ENCODE data around the gene GFRAL. TPM values are rescaled to one million over a fixed set of nuclear protein-coding genes. Genes with fewer than 3 reads are reported as not detected.

Gene GFRAL
- total RNA-seq, result not detected in 2 replicates
- long read RNA-seq, partial matches to known transcripts, result 0 of 1 reads
- long read RNA-seq, other reads (novel, unspliced or antisense), result 1 of 1 reads

- no peaks in the 10 kb centered on the region for H3K4me1 Mint-ChIP-seq (ENCODE audit: unreplicated experiment)
- no peak within 1 kb of the TSS for H3K27ac Mint-ChIP-seq (ENCODE audit: unreplicated experiment)
- H3K27me3 Mint-ChIP-seq (ENCODE audit: unreplicated experiment), result peaks cover 51% of the 10 kb centered on the region
- no peak within 1 kb of the TSS for H3K4me3 Mint-ChIP-seq (ENCODE audit: unreplicated experiment)
- H3K9me3 Mint-ChIP-seq (ENCODE audit: unreplicated experiment), result no peaks in the 10 kb centered on the region
- TF ChIP-seq, protein P1, sequence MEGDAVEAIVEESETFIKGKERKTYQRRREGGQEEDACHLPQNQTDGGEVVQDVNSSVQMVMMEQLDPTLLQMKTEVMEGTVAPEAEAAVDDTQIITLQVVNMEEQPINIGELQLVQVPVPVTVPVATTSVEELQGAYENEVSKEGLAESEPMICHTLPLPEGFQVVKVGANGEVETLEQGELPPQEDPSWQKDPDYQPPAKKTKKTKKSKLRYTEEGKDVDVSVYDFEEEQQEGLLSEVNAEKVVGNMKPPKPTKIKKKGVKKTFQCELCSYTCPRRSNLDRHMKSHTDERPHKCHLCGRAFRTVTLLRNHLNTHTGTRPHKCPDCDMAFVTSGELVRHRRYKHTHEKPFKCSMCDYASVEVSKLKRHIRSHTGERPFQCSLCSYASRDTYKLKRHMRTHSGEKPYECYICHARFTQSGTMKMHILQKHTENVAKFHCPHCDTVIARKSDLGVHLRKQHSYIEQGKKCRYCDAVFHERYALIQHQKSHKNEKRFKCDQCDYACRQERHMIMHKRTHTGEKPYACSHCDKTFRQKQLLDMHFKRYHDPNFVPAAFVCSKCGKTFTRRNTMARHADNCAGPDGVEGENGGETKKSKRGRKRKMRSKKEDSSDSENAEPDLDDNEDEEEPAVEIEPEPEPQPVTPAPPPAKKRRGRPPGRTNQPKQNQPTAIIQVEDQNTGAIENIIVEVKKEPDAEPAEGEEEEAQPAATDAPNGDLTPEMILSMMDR (IDR thresholded peaks at IDR 0.05), result no peak
- DNase-seq (ENCODE audit: extremely low spot score, unreplicated experiment), result no peak
- H3K36me3 Mint-ChIP-seq (ENCODE audit: unreplicated experiment), result no peaks in the 10 kb centered on the region
Observed at GRCh38 chr6:55327169-55327568, at the start of gene GFRAL. Gene GFRAL, plus strand, starts transcription at chr6:55327469. Its CDS starts 86 bp downstream, at chr6:55327555.

DNA sequence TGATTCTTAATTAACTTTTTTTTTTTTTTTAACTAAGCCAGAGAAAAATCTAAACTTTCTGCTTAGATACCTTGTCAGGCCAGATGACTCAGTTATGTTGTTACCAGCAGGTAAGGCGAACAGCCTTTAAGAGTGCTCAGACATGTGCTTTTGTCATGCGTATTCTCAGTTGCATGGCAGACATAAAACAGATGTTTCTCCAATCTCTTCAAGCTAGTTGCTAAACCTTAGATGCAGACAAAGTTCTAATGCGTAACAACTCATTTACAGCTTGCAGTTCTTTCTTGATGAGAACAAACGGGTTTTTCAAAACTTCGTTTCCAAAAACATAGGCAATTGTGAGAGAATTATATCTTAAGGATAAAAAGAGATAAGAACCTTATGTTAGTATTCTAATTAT lies 49.6 kb upstream of the GFRAL start:
- no peak for DNase-seq (ENCODE audit: extremely low spot score, unreplicated experiment)
- H3K36me3 Mint-ChIP-seq (ENCODE audit: unreplicated experiment), result no peaks in the 10 kb centered on the region
- no peak overlapping the region for H3K27ac Mint-ChIP-seq (ENCODE audit: unreplicated experiment)
- H3K9me3 Mint-ChIP-seq (ENCODE audit: unreplicated experiment), result no peaks in the 10 kb centered on the region
- H3K27me3 Mint-ChIP-seq (ENCODE audit: unreplicated experiment), result peaks cover 54% of the 10 kb centered on the region
- H3K4me1 Mint-ChIP-seq (ENCODE audit: unreplicated experiment), result peaks cover 5% of the 10 kb centered on the region
- no peak overlapping the region for H3K4me3 Mint-ChIP-seq (ENCODE audit: unreplicated experiment)
- TF ChIP-seq, protein P1 (IDR thresholded peaks at IDR 0.05), result no peak

- TF ChIP-seq, protein P1 (IDR thresholded peaks at IDR 0.05), result no peak
- Mint-ChIP-seq H3K36me3 (ENCODE audit: unreplicated experiment) (no peaks in the 10 kb centered on the region), H3K27me3 (ENCODE audit: unreplicated experiment) (peaks cover 44% of the 10 kb centered on the region), H3K9me3 (ENCODE audit: unreplicated experiment) (no peaks in the 10 kb centered on the region), H3K27ac (ENCODE audit: unreplicated experiment) (no peak overlapping the region), H3K4me1 (ENCODE audit: unreplicated experiment) (peaks cover 5% of the 10 kb centered on the region), H3K4me3 (ENCODE audit: unreplicated experiment) (no peak overlapping the region)
- DNase-seq (ENCODE audit: extremely low spot score, unreplicated experiment), result no peak
Observed at GRCh38 chr6:55281215-55281614, 46.1 kb upstream of the GFRAL start.

GRCh38 chr6:55282115-55282514 lies 45.2 kb upstream of the GFRAL start:
- H3K4me3 Mint-ChIP-seq (ENCODE audit: unreplicated experiment), result no peak overlapping the region

DNA sequence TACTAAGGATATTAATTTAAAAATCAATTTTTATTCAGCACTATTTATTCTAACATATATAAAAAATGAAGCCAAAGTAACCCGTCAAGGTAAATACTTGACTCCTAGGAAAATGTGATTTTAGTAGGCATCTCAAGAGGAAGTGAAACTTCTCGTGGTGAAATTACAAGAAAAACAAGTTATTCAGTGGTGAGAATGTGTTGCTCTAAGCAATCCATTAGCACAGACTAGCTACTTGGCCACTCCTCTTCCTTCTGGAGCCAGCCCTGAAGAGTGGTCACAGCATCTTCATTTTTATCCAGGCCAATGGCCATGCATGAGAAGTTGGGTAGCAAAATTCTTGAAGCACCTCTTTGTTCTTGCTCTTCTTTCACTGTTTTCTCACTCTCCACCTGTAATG lies 40.4 kb upstream of the GFRAL start:
- no peaks in the 10 kb centered on the region for H3K4me1 Mint-ChIP-seq (ENCODE audit: unreplicated experiment)
- H3K9me3 Mint-ChIP-seq (ENCODE audit: unreplicated experiment), result no peaks in the 10 kb centered on the region
- H3K27me3 Mint-ChIP-seq (ENCODE audit: unreplicated experiment), result peaks cover 32% of the 10 kb centered on the region
- DNase-seq (ENCODE audit: extremely low spot score, unreplicated experiment), result no peak
- no peak overlapping the region for H3K4me3 Mint-ChIP-seq (ENCODE audit: unreplicated experiment)
- no peaks in the 10 kb centered on the region for H3K36me3 Mint-ChIP-seq (ENCODE audit: unreplicated experiment)
- TF ChIP-seq, protein P1 (IDR thresholded peaks at IDR 0.05), result no peak
- no peak overlapping the region for H3K27ac Mint-ChIP-seq (ENCODE audit: unreplicated experiment)

More at GRCh38 chr6:55282115-55282514, 45.2 kb upstream of the GFRAL start:
- H3K4me1 Mint-ChIP-seq (ENCODE audit: unreplicated experiment), result peaks cover 2% of the 10 kb centered on the region
- TF ChIP-seq, protein P1 (IDR thresholded peaks at IDR 0.05), result no peak
- H3K27ac Mint-ChIP-seq (ENCODE audit: unreplicated experiment), result no peak overlapping the region
- DNase-seq (ENCODE audit: extremely low spot score, unreplicated experiment), result no peak
- peaks cover 39% of the 10 kb centered on the region for H3K27me3 Mint-ChIP-seq (ENCODE audit: unreplicated experiment)
- no peaks in the 10 kb centered on the region for H3K9me3 Mint-ChIP-seq (ENCODE audit: unreplicated experiment)
- H3K36me3 Mint-ChIP-seq (ENCODE audit: unreplicated experiment), result no peaks in the 10 kb centered on the region

Measured in osteocyte (in vitro differentiated cells).